Measurements from ENCODE around the gene NRG2.

- TF ChIP-seq CTCF (IDR thresholded peaks at IDR 0.05) (no peak), POLR2A (IDR thresholded peaks at IDR 0.05) (no peak)
Observed at GRCh38 chr5:139942243-139942642, 100.9 kb downstream of the NRG2 start.
